GM19372 (cell line): ENCODE measurements around the gene S100A7.
"Not testable (repeated sequence)": the region's sequence is repeated elsewhere in the genome, so short reads cannot be mapped to it uniquely, and the experiment has no call there.

Source experiments
- ATAC-seq: cut with Tn5 transposase; IDR thresholded peaks from one replicate; pipeline ENCODE4 v1.9.1; 2021; ENCODE audit warnings: mild to moderate bottlenecking, low read depth, moderate library complexity; ENCODE audit not compliant: unreplicated experiment

Gene S100A7

DNA sequence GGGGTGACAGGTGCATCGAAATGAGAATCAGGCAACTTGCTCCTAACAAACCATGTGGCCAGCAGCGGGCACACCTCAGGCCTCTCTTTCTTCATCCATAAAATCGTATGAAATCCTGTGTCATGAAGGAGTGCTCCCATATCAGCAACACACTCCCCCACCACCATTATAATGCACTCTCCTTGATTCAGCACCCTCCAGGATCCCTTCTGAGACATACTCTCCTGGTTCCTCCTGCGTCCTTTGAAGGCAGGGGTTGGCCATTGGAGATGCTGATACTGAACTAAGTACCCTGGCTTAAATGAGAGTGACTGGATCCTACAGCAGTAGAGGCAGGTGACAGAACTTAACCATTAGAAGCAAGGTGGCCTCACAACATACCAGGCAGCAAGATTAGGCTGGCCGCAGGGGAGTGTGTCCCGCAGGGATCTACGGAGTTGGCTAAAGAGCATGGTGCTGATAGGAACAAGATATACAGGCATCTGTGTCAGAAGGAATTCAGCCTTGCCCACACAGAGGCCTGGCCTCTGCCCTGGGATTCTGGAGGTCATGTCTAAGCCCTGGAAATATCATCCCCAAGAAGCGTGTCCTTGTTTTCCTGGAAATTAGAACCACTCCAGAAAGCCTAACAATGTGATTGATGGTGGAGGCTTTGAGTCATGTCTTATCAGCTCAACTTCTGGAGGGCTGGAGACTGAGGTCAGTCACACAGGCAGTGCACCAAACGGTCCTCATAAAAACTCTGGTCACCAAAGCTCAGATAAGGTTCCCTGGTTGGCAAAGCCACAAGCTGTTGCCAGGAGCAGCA is 27.4 kb downstream of the S100A7 start:
- no peak for ATAC-seq

DNA sequence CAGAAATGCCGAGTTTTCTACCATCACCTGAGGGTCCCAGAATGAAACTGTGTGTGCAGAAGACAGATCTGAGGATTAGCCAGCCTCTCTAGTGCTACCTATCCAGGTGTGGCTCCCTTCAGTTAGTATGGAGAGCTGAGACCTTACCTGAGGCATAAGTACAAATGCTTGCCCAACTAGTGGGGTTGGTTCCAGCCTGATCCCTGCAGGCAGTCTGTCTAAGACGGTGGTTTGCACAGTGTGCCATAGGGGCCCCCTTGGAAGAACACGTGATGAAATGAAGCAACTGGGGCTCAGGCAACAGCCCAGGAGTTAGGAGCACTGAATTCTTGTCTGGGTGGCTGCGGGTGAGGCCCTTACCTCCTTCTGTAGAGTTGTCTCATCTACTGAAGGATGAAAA is 28.5 kb downstream of the S100A7 start:
- no peak for ATAC-seq

DNA sequence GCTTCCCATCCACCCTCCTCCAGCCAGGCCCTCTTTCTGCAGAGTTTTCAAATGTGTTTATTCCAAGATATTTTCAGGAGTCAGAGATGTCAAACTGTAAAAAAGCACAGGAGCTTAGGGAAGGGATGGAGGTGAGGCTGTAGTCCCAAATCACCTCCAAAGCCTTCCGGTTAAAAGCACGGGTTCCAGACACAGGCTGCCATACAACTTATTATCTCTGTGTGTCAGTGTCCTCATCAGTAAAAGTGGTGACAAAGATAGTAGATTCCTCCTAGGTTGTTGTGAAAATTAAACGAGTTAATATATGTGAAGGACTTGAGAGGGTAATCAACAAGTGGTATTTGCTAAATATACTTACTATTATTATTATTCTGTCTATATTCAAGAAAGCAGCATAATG is 29.0 kb downstream of the S100A7 start:
- ATAC-seq, result no peak

DNA sequence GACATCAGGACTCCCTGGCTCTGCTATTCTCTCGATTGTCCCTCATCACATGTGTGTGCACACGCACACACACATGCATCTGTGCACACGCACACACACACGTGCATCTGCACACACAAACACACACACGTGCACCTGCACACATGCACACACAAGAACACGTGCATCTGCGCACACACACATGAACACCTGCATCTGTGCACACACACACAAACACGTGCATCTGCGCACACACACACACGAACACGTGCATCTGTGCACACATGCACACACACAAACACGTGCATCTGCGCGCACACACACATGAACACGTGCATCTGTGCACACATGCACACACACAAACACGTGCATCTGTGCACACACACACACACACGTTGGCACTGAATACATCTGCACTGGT is 29.4 kb downstream of the S100A7 start:
- ATAC-seq, result no peak

DNA sequence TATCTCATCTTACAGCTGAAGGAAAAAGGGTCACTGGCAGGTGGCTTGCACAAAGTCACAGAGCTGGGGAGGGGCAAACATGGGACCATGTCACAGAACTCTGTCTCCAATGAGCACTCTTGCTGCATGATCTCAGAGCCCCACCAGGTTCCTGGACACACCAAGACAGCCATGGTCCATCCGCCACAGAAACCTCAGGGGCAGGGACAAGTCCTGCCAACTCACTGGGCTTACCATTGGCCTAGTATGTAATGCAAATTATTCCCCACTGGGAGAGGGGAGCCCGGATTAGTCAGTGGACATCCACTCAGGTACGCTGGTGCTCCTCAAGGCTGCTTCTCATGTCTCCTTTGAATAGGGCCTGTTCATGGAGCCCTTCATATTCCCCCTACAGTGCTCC is 29.9 kb downstream of the S100A7 start:
- ATAC-seq, result no peak

DNA sequence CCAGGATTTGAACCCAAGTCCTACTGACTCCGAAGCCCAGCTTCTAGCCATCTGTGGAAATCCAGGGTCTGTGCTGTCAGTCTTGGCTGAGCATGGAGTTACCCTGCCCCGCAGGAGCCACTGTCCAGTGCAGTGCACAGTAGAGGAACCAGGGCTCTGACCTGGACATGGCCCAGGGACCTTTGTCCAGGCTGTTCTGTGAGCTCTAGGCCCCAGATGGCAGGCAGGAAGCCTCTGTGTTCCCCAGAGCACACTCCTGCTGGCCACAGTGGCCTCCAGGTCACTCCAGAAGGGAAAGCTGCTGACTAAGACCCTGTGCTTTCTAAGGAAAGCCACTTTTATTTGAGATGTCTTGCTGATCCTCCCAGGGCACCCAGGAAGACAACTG is 30.3 kb downstream of the S100A7 start:
- ATAC-seq, result no peak

DNA sequence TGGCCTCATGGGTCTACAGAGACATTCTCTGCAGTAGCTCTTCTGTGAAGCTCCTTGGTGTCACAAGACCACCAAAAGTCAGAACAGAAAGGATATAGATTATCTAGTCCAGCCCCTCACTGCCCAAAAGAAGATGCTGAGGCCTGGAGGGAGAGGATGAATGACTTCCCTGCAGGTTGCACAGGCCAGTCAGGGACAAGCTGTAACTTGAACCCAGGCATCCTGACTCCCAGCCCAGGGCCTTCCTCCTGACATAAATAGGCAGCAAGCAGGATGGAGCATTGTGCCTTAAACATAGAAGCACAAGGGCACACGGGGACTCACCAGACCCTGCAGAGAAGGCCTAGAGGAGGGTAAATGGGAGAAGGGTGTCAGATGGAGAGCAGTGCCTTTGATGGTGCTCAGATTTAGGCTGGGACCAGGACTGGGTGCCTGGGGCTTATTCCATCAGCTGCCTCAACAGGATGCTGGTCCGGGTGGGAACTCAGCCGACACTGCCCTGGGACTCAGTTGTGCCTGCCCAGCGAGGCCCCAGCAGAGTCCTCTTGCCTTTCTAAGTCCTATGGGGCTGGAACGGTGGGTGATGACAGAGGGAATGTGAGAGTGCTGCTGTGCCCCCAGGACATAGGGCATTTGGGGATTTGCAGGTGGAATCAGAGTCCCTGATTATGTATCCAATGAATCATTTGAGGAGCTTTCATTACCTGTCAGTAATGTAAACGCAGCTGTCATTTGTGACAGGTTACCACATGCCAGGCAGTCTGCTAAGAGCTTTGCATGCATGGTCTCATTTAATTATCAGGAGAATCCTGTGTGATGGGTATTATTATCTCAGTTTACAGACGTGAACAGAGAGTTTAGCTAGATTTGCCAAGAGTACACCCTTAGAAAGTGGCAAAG is 30.9 kb downstream of the S100A7 start:
- ATAC-seq, result no peak

DNA sequence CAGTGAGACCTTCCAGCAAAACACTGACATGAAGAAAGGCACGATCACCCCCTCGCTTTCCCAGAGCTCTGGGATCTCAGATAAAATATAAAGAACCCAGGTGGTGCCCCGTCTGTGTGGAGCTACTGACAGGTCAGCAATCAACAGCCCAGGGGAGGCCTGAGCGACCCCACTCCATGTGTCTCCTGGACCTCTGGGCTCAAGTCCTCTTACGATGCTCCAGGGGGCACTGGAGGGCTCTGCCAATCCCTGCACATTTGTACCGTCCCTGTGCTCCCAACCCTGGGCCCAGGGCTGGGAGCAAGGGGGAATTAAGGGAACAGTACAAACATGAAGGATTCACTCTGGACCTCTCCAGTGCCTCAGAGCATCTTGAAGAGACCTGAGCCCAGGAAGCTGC is 31.7 kb downstream of the S100A7 start:
- ATAC-seq, result no peak

DNA sequence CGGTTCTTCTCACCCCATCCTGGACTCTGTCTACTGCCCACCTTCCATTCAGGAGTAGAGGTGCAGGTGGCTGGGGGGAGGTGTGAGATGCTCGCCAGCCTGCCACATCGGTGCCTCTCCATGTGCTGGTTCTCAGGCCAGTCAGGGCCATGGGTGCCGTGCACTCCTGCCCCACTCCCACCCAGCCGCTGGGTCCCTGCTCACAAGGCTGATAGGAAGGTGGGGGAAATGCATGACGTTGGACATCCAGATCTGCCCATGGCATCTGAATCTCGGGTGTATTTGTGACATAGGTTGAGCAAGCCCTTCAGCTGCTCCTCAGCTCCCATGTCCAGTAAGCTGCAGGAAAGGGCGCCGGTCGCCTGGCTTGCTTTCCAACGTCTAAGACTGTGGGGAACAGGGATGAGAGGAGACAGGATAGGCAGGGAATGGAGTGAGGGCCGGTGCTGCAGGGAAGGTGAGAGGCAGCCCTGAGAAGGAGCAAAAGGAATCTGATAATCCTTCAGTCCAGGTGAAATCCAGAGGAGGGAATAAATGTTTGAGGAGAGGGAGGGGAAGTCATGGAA is 32.3 kb downstream of the S100A7 start:
- ATAC-seq, result no peak

DNA sequence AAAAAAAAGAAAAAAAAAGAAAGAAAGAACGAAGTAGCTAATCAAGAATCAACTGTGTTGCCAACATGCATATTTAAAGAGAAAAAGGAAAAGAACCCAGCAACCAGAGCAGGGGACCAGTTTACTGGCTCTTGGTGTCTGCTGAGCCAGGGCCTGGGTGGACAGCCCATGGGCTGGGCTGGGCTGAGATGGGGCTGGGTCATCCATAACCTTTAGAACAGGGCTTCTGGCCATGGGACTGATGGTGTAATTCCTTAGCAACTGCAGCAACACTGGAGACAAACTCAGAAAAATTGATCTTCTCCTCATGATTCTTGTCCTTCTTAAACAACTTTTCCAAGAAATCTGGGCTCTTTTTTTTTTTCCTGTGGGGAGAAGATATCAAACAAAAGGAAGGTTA is 33.6 kb downstream of the S100A7 start:
- ATAC-seq, result no peak

DNA sequence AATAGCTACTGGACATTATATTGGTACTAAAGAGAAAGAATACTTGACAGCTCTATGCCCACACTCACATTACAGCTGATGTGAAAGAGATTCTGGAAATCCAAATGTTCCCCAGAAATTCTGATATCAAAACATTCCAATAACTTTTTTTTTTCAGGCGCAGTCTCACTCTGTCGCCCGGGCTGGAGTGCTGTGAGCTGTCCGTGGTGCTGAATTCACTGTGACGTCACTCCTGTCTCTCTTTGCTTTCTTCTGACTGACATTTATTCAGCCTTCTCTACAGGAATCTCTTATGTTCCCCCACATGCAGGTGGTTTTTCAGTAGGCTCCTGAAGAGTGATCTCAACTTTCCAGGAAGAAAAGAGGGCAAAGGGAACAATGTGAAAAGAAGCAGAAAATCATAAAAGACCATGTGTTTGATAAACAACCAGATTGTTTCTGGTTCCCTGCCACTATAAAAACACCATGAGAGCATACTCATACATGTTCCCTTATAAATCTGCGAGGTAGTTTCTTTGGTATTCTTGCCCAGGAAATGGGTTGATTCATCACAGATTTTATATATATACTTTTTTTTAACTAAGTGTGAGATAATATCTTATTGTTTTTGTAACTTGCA is 37.9 kb downstream of the S100A7 start:
- ATAC-seq, result no peak

DNA sequence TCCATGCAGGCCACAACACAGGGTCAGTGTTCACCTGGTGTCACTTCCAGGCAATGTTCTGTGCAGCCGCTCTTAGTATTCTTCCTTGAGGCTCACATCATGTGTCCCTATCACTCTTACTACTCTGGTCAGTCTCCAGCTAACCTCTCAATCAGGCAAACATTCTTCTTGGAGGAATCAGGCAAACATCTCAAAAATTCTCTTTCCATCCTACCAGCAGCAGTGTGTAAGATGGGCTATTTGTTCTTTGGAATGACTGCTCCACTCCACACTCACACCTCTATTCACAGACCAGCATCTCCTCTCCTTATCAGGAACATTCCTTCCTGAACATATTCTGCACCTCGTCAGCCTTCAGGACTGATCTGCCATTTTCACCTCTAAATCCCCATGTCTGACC is 40.1 kb downstream of the S100A7 start:
- no peak for ATAC-seq

DNA sequence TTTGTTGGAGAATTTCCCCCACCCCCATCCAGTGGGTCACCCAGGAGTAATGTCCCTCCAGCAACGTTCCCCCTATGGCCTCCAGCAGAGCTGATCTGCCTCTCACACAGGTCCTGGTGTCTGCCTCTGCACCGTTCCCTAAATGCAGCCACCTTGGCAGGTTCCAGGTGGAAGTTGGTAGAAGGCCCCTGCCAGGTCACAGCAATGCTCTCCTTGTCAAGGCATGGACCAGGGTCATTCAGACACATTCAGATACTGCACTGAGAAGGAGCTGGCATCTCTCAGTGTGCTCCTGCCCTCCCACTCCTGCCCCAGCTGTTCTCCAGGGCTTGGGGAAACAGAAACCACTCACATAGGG is 41.0 kb downstream of the S100A7 start:
- not testable (repeated sequence) for ATAC-seq

DNA sequence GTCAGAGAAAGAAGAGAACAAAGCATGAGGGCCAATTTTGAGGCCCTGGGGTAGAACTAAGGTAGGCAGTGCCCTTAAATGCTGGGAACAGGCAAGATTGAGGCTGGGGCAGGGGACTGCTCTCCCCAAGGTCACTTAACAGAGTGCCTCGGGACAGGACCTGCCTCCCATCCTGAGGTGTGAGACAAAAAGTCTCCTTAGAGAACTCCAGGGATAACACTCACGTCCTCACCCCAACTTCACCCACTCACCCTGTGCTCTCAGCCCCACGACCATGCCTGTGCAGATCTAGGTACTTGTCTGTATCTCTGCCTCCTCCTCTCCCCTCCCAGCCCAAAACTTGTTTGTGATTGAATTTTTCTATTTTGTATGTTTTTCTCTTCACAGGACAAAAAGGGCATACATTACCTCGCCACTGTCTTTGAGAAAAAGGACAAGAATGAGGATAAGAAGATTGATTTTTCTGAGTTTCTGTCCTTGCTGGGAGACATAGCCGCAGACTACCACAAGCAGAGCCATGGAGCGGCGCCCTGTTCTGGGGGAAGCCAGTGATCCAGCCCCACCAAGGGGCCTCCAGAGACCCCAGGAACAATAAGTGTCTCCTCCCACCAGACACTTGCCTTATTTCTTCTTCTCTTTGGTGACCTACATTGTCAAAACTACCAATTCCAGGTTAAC is 41.6 kb downstream of the S100A7 start:
- ATAC-seq, result not testable (repeated sequence)

DNA sequence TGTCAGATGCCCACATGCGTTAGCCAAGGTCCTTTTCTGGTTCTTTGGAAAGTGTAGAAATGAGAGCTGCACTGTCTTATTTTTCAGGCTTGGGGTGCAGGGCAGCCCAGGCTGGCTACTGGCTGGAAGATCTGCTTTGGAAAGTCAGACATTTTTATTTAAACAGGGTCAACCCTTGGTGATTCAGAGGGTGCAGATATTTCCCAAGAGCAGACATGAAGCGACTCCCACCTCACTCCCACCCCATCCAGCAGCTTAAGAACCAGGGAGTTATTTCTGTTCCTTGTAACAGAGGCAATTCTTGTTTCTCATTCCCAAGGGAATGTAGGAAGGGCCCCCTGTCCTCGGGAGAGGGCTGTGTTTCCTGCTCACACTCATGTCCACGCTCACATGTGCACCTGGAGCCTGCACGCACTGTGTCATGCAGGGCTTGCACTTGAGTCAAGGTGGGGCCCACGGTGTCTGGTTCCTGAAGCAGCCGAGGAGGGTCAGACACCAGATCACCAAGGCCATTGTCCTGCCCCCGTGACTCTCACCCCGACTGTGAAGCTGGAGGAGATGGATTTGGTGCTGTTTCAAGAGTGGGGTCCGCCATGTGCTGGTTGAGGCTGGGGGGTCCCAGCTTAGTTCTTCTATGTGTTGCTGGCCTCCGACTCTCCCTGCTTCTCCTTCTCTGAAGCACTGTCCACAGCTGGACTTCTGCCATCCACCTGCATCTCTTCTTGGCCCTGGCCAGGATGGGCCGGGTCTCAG is 43.1 kb downstream of the S100A7 start:
- ATAC-seq, result no peak

DNA sequence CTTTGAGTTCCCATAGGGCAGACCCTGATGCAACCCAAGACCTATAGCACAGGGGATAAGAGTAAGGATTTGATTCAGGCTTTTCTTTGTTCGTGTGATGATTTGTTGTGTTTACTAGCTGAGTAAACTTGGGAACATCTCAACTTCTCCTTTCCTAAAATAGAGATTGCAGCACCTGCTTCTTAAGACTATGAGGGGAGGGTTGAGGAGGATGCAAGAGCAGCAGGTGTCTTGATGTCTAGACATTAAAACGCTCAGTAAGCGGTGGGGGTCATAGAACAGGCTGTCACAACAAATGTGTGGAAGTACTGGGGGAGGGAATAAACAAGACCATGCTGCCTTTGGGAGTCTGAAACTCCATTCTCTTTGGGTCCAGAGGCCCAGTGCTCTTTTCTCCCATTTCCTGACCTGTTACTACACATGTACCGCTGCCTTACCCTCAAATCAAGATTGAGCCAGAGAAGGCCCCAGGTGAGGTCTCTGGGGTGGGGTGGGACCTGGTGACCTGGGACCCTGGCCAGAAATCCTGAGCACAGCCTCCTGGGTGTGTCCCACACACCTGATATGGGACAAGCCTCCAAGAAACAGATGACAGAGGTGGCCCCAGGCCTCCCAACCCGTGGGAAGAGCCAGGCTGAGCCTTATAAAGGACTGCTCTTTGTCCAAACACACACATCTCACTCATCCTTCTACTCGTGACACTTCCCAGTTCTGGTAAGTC is 44.4 kb downstream of the S100A7 start, which contains the start of gene S100A7A:
Gene S100A7A (plus strand): TSS at position 671 of the 721 bp plus-strand sequence. CDS start 1,563 bp downstream, outside the sequence.
- ATAC-seq, result no peak

DNA sequence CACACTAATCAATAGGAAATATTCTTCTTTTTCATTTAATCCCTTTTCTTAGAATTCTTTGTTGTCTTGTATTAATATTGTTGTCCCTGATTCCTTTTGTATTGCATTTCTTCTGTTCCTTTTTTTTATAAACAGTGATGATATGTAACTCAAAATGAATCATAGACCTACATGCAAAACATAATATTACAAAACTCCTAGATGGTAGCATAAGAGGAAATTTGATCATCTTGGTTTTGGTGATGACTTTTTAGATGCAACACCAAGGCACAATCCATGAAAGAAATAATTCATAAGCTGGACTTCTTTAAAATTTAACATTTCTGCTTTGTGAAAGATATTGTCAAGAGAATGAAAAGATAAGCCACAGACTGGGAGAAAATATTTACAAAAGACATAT is 46.5 kb downstream of the S100A7 start:
- ATAC-seq, result not testable (repeated sequence)
